ENCODE results near the gene MZT2B.
"Not testable (repeated sequence)": the region's sequence is repeated elsewhere in the genome, so short reads cannot be mapped to it uniquely, and the experiment has no call there.

DNA sequence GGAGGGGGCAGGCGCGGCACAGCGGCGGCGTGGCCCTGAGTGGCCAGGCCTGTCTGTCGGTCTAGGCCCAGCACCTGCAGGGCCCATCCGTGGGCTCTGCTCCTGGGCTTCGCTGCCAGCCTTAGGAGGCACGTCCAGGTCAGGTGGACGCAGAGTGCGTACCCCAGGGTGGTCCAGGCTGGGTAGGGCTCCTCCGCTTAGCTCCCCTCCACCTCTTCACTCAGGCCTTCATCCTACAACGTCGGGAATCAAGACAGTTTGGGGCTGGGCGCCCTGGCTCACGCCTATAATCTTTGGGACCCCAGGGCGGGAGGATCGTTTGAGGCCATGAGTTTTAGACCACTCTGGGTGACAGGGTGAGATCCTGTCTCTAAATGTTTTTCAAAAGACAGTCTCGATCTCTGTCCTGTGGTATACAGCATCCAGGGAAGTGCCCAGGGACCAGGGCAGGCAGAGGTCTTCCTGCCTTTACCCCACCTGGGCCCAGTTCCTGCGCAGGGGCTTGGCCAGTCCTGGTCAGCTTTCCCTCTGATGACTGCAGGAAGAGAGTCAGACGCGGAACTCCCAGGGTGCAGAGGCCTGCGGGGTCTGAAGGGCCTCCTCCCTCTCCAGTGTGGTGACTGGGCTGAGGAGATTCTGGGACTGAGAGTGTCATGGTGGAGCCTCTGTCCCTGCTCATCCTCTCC lies 907 bp downstream of the MZT2B start:
- TF ChIP-seq NR2F6 (CRISPR knock-in tag; IDR thresholded peaks at IDR 0.05); ZKSCAN3 (CRISPR knock-in tag; IDR thresholded peaks at IDR 0.05); ZNF184 (CRISPR knock-in tag; IDR thresholded peaks at IDR 0.05); RAD21 (CRISPR knock-in tag; conservative IDR thresholded peaks at IDR 0.05 in 1 of 2, IDR thresholded peaks at IDR 0.05 in 1 of 2); POLR2A (conservative IDR thresholded peaks at IDR 0.05); RBM39 (optimal IDR thresholded peaks at IDR 0.05; ENCODE audit: low read depth, low read length); FIP1L1 (IDR thresholded peaks at IDR 0.05; ENCODE audit: low read depth, low read length, poor library complexity, severe bottlenecking); PHF8 (IDR thresholded peaks at IDR 0.05; ENCODE audit: borderline replicate concordance, low read length); DIDO1 (tag; IDR thresholded peaks at IDR 0.05; ENCODE audit: low read depth); CXXC5 (CRISPR knock-in tag; IDR thresholded peaks at IDR 0.05); NFE2L1 (tag; IDR thresholded peaks at IDR 0.05; ENCODE audit: borderline replicate concordance, low read depth); EZH2 (IDR thresholded peaks at IDR 0.05; ENCODE audit: borderline replicate concordance, low read depth, low read length): not testable (repeated sequence)
- TF ChIP-seq, protein P1, sequence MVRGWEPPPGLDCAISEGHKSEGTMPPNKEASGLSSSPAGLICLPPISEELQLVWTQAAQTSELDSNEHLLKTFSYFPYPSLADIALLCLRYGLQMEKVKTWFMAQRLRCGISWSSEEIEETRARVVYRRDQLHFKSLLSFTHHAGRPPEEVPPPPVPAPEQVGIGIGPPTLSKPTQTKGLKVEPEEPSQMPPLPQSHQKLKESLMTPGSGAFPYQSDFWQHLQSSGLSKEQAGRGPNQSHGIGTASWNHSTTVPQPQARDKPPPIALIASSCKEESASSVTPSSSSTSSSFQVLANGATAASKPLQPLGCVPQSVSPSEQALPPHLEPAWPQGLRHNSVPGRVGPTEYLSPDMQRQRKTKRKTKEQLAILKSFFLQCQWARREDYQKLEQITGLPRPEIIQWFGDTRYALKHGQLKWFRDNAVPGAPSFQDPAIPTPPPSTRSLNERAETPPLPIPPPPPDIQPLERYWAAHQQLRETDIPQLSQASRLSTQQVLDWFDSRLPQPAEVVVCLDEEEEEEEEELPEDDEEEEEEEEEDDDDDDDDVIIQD (CRISPR knock-in tag; IDR thresholded peaks at IDR 0.05) = not testable (repeated sequence)
- TF ChIP-seq, protein P2, sequence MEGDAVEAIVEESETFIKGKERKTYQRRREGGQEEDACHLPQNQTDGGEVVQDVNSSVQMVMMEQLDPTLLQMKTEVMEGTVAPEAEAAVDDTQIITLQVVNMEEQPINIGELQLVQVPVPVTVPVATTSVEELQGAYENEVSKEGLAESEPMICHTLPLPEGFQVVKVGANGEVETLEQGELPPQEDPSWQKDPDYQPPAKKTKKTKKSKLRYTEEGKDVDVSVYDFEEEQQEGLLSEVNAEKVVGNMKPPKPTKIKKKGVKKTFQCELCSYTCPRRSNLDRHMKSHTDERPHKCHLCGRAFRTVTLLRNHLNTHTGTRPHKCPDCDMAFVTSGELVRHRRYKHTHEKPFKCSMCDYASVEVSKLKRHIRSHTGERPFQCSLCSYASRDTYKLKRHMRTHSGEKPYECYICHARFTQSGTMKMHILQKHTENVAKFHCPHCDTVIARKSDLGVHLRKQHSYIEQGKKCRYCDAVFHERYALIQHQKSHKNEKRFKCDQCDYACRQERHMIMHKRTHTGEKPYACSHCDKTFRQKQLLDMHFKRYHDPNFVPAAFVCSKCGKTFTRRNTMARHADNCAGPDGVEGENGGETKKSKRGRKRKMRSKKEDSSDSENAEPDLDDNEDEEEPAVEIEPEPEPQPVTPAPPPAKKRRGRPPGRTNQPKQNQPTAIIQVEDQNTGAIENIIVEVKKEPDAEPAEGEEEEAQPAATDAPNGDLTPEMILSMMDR (IDR thresholded peaks at IDR 0.05 in 2 of 3, conservative IDR thresholded peaks at IDR 0.05 in 1 of 3; ENCODE audit: insufficient read depth in 2 of 3, low read depth in 1 of 3, low read length in 3 of 3) = not testable (repeated sequence)

All from K562 (cell line).